IPS-18c (cell line): Measurements from ENCODE around the gene DGLUCY.
"Not testable (repeated sequence)": the region's sequence is repeated elsewhere in the genome, so short reads cannot be mapped to it uniquely, and the experiment has no call there.

Experiments used
- H3K4me3 ChIP-seq: 2 replicates; pipeline ENCODE4 v1.7.0; 2013; ENCODE audit warnings: low read depth, mild to moderate bottlenecking, low read length, moderate library complexity; ENCODE audit not compliant: insufficient read depth
- H3K9me3 ChIP-seq: one replicate; pipeline ENCODE4 v1.6.1; 2013; ENCODE audit warnings: mild to moderate bottlenecking, low read length, moderate library complexity; ENCODE audit not compliant: control insufficient read depth, insufficient read depth

DGLUCY gene

DNA sequence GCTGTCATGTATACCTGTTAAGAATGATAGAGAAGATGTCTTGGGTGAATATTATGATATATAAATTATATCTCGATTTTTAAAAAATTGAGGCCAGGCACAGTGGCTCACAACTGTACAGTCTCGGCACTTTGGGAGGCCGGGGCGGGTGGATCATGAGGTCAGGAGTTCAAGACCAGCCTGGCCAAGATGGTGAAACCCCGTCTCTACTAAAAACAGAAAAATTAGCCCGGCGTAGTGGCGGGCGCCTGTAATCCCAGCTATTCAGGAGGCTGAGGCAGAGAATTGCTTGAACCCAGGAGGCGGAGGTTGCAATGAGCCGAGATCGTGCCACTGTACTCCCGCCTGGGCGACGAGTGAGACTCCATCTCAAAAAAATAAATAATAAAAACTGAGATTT, 152.4 kb downstream of the DGLUCY start:
- not testable (repeated sequence) for H3K9me3 ChIP-seq, H3K4me3 ChIP-seq

DNA sequence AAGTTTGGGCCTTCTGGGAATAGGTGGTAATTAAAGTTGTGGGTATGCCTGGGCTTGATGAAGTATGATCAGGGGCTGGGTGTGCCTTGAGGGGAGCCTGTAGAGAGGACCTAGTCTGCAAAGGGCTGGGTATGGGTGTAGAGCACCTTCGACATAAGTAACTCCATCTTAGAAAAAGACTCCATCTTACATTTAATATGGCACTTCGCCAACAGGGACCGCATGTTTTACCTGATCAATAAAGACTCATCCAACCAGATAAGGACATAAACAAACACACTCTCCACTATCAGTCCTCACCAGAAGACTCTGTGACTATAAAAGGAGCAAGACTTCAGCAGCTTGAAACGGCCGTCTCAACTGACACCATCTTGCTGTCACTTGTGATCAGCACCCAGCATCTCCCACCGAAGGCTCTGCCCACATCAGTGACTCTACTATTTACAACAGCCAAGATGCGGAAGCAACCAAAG, 154.1 kb downstream of the DGLUCY start:
- H3K4me3 ChIP-seq: no peak overlapping the region
- peaks cover 5% of the 10 kb centered on the region for H3K9me3 ChIP-seq

DNA sequence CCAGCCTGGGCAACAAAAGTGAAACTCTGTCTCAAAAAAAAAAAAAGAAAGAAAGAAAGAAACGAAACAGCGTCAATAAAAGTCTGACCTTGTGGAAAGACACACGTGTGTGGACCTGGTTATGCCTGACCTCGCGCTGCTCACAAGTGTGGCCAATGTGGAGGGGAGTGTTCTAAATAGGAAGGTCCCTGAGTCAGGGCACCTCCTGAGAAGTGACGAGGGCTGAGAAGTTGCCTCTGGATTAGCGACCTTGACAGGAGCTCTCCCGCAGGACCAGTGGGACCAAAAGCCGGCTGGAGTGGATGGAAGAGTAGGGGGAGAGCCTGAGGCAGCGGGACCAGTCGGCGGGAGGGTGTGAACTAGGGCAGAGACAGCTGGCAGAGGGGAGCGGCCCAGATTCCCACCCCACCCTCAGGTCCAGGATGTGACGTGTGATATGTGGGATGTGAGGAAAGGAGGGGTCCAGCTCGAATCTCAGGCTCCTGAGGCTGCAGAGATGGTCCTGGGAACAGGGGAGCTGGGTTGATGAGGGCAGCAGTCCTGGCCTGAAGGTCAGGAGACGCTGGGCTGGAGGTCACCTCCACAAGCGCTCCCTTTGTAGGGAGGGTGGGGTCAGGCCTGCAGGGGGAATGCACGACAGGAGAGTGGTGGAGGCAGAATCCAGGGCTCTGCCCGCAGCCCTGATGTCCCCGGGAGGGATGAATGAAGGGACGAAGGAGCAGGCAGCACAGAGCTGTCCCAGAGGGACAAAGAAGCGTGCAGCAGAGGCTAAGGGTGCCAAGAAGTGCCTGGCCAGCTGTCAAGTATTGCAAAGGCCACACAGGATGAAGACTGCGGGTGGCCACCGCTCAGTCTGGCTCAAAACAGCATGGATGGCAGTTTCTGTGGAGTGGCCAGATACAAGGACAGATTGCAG, 155.5 kb downstream of the DGLUCY start:
- H3K9me3 ChIP-seq: peaks cover 5% of the 10 kb centered on the region
- no peak overlapping the region for H3K4me3 ChIP-seq

DNA sequence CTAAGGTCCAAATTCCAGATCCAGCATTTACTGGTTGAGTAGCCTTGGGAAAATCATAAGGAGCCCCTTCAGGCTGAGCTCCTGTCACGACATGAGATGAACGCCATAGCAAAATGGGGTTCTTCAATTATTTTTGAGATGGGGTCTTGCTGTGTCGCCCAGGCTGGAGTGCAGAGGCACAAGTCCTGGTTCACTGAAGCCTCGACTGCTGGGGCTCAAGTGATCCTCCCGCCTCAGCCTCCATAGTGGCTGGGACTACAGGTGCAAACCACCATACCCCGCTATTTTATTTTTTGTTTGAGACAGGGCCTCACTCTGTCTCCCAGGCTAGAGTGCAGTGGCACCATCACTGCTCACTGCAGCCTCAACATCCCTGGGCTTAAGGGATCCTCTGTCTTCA, 156.3 kb downstream of the DGLUCY start:
- no peak overlapping the region for H3K4me3 ChIP-seq

DNA sequence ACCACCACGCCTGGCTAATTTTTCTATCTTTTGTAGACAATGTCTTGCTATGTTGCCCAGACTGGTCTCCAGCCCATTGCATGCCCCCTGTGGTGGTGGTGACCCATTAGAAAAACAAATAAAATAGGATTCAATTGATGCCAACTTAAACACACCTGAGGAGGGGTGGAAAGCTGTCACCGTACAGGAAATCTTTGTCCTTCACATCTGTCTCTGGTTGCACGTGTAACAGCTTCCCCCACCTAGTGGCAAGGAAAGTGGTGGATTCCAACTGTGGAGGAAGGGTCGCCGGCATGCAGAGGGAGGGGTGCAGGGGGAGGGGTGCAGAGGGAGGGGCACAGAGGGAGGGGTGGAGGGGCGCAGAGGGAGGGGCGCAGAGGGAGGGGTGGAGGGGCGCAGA, 156.7 kb downstream of the DGLUCY start:
- Histone ChIP-seq H3K9me3 (peaks cover 2% of the 10 kb centered on the region), H3K4me3 (no peak overlapping the region)

More for the DNA sequence above, 156.3 kb downstream of the DGLUCY start:
- peaks cover 2% of the 10 kb centered on the region for H3K9me3 ChIP-seq

DNA sequence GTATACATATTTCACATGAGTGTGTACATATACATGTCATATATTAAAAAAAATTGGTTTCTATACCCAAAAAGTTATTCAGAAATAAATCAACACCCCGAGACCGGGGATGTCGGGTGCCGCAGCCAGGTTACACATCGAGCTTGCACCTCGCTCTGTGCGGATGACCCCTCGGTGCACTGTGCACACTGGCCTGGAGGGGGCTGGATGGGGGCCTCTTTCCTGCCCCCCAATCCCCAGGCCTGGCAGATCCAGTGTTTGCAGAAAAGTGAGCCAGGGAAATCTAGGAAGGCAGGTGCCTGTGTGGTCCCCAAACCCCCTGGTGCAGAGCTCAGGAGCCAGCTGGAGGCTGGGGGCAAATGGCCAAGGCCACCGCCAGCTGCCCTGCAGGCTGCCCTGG, 157.8 kb downstream of the DGLUCY start:
- H3K9me3 ChIP-seq: peaks cover 2% of the 10 kb centered on the region
- H3K4me3 ChIP-seq: no peak overlapping the region

DNA sequence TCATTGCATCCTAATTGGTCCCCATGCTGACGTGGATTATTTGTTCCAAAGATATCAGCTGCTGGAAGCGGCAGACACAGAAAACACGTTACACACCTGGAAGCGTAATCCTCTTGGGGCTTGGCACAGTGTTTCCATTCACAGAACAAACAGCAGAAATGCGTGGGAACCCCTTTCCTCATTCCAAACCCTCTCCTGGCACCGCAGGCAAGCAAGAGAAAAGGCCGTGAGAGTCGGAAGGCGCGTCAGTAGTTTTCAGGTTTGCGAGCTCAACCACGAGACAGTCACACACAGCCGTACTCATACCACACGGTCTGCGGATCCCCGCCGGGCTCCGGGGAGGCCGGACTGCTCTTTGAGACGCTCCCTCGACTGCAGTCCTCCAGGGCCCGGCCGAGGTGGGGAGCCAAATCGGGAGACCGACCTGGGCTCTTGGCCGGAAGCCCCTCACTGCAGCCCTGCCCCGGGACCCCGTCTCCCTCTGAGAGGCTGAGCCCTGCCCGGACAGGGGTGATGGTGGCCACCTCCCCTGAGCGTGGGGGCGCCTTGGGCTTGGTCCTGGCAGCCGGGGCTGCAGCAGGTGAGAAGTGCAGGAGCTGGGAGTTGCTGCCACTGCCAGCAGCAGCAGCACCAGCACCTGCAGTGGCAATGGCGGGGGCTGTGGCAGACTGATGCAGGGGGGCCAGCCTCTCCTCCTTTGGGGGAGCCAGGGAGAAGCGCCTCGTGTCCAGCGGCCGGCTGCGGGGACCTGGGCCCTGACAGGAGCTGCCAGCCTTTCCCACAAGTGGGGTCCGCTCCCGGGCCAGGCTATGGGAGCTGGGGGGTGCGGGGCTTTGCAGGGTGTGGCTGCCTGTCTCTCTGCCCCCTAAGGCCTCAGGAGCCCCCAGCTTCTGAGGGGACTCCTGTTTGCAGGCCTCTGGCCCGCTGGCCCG, 158.7 kb downstream of the DGLUCY start:
- peaks cover 2% of the 10 kb centered on the region for H3K9me3 ChIP-seq
- H3K4me3 ChIP-seq: no peak overlapping the region

DNA sequence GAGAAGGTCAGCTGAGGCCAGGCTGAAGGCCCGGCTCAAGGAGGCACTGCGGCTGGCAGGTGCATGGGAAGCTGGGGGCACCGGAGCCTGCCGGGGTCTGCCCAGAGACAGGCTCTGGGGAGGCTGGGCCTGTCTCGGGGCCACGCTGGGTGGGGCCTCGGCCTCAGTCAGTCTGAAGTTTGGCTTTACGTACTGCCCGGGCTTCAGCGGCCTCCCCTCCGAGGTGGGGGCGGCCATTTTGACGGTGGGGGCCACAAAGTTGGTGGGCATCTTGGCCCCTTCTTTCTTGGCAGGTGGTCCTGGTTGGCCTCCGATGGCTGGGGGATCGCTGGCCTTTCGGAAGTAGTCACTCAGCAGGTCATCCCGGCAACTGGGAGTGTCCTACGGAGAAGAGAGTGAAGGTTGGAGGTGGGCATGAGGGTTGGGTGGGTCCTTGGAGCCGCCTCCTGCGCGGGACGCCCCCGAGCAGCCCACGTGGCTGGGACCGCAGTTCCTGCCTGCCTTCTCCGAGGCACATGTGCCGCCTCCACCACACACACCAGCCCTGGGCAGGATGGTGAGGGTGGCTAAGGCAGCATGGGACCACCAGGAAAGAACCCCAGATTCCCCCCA, 159.5 kb downstream of the DGLUCY start:
- H3K9me3 ChIP-seq: peaks cover 2% of the 10 kb centered on the region
- H3K4me3 ChIP-seq: no peak overlapping the region

DNA sequence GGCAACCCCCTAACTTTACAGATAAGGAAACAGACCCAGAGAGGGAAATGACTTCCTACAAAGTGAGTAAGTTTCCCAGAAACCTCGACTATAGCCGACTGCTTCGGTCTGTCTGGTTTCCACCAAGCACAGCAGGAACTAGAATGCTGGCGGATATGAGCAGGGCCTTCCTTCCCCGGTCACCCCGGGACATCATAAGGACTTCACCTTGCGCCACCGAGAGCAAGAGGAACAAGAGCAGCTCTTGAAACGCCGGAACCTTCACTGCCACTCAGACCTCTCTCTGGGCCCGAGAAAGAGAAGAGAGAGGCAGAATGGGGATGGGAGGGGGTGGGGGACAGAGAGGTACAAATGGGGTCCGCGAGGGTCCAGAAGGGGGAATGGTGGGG, 160.0 kb downstream of the DGLUCY start:
- H3K4me3 ChIP-seq: no peak overlapping the region
- H3K9me3 ChIP-seq: peaks cover 2% of the 10 kb centered on the region

DNA sequence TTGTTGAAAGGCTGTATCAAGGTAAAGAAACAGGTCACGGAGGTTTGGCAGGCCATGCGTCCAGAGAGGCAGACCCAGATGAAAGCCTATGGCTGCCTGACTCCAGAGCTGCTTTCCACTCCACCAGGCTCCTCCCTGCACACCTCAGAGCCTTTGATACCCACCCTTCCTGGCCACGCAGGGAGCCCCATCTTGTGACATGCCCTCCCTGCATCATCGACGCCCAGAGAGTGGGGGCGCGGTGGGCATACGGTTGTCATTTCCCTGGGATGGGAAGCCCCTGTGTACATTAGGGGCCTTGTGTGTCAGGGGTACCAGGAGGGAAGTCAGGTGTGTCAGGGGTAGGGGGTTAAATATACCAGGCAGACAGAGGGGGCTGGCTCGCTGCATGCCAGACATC, 160.9 kb downstream of the DGLUCY start:
- Histone ChIP-seq H3K4me3 (no peak overlapping the region), H3K9me3 (peaks cover 2% of the 10 kb centered on the region)
